OCI-LY7 (cell line): Measurements from ENCODE around the gene HIRIP3. TPM values are rescaled to one million over a fixed set of nuclear protein-coding genes. Genes with fewer than 3 reads are reported as not detected.

ENCODE experiments used
- BruUV-seq: library from RNA; stranded (reverse); fragments of 400-500 nt; replicated peaks from 2 replicates; lab custom pipeline; 2021; lab: Mats Ljungman, UMichigan
- CTCF ChIA-PET: fragments of 300-600 bp; sonication (Branson Sonifier 250); formaldehyde crosslinking; loops from one replicate; lab custom pipeline; 2022; ENCODE audit warnings: antibody characterized with exemption; ENCODE audit not compliant: unreplicated experiment; lab: Charles Lee
- POLR2A ChIA-PET: fragments of 300-600 bp; sonication (Branson Sonifier 250); formaldehyde crosslinking; loops from one replicate; lab custom pipeline; 2022; ENCODE audit warnings: antibody characterized with exemption; lab: Charles Lee
- DNase-seq: peaks from one replicate; pipeline ENCODE4 v3.0.0-alpha.2; 2015; ENCODE audit warnings: low spot score
- H2AFZ ChIP-seq: fragments of 200-600 bp; sonication (generic), shearing (Covaris generic); 2 replicates; pipeline ENCODE4 v1.6.1; 2014; ENCODE audit warnings: mild to moderate bottlenecking, antibody characterized with exemption, low read length, moderate library complexity
- H3K27ac ChIP-seq: fragments of 200-600 bp; sonication (generic); 2 replicates; pipeline ENCODE4 v1.5.1; 2014; ENCODE audit warnings: mixed run types, low read depth, mild to moderate bottlenecking, moderate library complexity, low read length, inconsistent platforms; ENCODE audit not compliant: poor library complexity, severe bottlenecking
- H3K36me3 ChIP-seq: fragments of 200-600 bp; sonication (generic); 2 replicates; pipeline ENCODE4 v1.6.1; 2014; ENCODE audit warnings: mild to moderate bottlenecking, antibody characterized with exemption, low read length, moderate library complexity, mixed read lengths; ENCODE audit not compliant: insufficient read depth
- H3K4me1 ChIP-seq: fragments of 200-600 bp; sonication (generic); 2 replicates; pipeline ENCODE4 v1.5.1; 2014; ENCODE audit warnings: mild to moderate bottlenecking, low read length; ENCODE audit not compliant: insufficient read depth, poor library complexity, severe bottlenecking
- H3K4me2 ChIP-seq: fragments of 200-600 bp; sonication (generic); 2 replicates; pipeline ENCODE4 v1.6.1; 2014; ENCODE audit warnings: mild to moderate bottlenecking, low read length
- H3K4me3 ChIP-seq: fragments of 200-600 bp; sonication (generic); 2 replicates; pipeline ENCODE4 v1.5.1; 2014; ENCODE audit warnings: mild to moderate bottlenecking, low read depth, low read length; ENCODE audit not compliant: poor library complexity, severe bottlenecking
- H3K79me2 ChIP-seq: fragments of 200-600 bp; sonication (generic); 2 replicates; pipeline ENCODE4 v1.6.1; 2016; ENCODE audit warnings: low read depth, mild to moderate bottlenecking, low read length, moderate library complexity, mixed read lengths; ENCODE audit not compliant: insufficient read depth
- H3K9me2 ChIP-seq: fragments of 200-600 bp; sonication (generic); 2 replicates; pipeline ENCODE4 v1.6.1; 2016; ENCODE audit warnings: mild to moderate bottlenecking, low read length, mixed read lengths; ENCODE audit not compliant: insufficient read depth
- H3K9me3 ChIP-seq: fragments of 200-600 bp; sonication (generic); 2 replicates; pipeline ENCODE4 v1.6.1; 2014; ENCODE audit warnings: mild to moderate bottlenecking, mixed run types, low read length, mixed read lengths
- H4K20me1 ChIP-seq: fragments of 200-600 bp; sonication (generic); 2 replicates; pipeline ENCODE4 v1.6.1; 2014; ENCODE audit warnings: mild to moderate bottlenecking, antibody characterized with exemption, low read length, moderate library complexity, mixed read lengths; ENCODE audit not compliant: insufficient read depth
- CTCF ChIP-seq: fragments of 200-600 bp; sonication (generic); conservative IDR thresholded peaks from 2 replicates; pipeline ENCODE4 v1.5.1; 2014; ENCODE audit warnings: mild to moderate bottlenecking, antibody characterized with exemption, low read length, moderate library complexity, mixed read lengths
- EZH2phosphoT487 ChIP-seq: fragments of 200-600 bp; sonication (generic); IDR thresholded peaks from 2 replicates; pipeline ENCODE4 v1.6.1; 2018; ENCODE audit warnings: low read depth, borderline replicate concordance, mild to moderate bottlenecking, mixed run types, antibody characterized with exemption, low read length, moderate library complexity, mixed read lengths
- intact Hi-C: fragments of 100-400 bp; cut with micrococcal nuclease; formaldehyde crosslinking; loops from one replicate; pipeline ENCODE4 v1.10.0; 2022; ENCODE audit not compliant: unreplicated experiment
- total RNA-seq, 2 experiments: library from RNA; depleted of rRNA in 1 of 2; stranded (reverse); fragments of >200 nt in 1 of 2; shearing (Covaris generic) in 1 of 2; gene quantifications; 2 replicates each; pipeline ENCODE4 v1.2.3, GENCODE V29; 2014 to 2022

HIRIP3 gene
- total RNA-seq, 2 experiments from 2014 or later, result 43.2 to 60.4 TPM

DNA sequence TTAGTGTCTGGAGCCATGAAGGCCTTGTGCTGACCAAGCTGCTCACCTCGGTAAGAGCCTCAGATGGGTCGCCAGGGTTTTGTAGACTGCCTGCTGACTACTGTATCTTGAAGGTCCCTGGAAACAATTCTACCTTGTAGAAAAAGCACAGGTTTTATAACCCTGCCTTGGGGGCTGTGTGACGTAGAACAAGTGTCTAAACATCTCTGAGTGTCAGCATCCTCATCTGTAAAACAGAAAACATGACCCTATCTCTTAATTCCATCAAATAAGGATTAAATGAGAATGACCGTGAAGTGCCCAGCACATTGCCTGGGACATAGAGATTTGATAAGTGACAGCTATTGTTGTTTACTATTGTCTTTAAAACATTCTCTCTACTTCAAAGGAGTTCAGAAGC lies 27.2 kb downstream of the HIRIP3 start:
- Histone ChIP-seq H3K4me3 (no peak overlapping the region), H3K79me2 (no peaks in the 10 kb centered on the region), H3K36me3 (peaks cover 48% of the 10 kb centered on the region), H2AFZ (no peak overlapping the region), H3K9me2 (no peaks in the 10 kb centered on the region), H3K9me3 (no peaks in the 10 kb centered on the region), H3K4me1 (peaks cover 8% of the 10 kb centered on the region), H3K4me2 (no peak overlapping the region), H4K20me1 (no peaks in the 10 kb centered on the region), H3K27ac (no peak overlapping the region)
- BruUV-seq, result no TSS peak
- TF ChIP-seq CTCF (no peak), EZH2phosphoT487 (no peak)
- CTCF ChIA-PET, result no interaction called here
- no peak for DNase-seq
- intact Hi-C loops, result no loop called here
- POLR2A ChIA-PET, result no interaction called here

- ChIA-PET CTCF (interaction anchor here (0.6 to 0.9 kb wide), 2 partner anchors 10 to 236 kb away, joined by 3 to 6 read pairs; partner anchors contain the start of gene TAOK2), POLR2A (interaction anchor here (0.6 to 3.4 kb wide), 3 partner anchors 9 to 37 kb away, joined by 3 to 56 read pairs (median 17); partner anchors contain the start of genes KCTD13 and TAOK2)
- no peak for DNase-seq
- no peak overlapping the region for H3K27ac ChIP-seq
- intact Hi-C loops, result no loop called here
- peak overlapping the region; percentile 95 for H3K4me2 ChIP-seq
- no peaks in the 10 kb centered on the region for H4K20me1 ChIP-seq
- no peaks in the 10 kb centered on the region for H3K9me3 ChIP-seq
- H3K4me1 ChIP-seq, result peaks cover 17% of the 10 kb centered on the region
- no peaks in the 10 kb centered on the region for H3K9me2 ChIP-seq
- H3K4me3 ChIP-seq, result peak overlapping the region; percentile 75
- no peak overlapping the region for H2AFZ ChIP-seq
- BruUV-seq, result no TSS peak
- H3K79me2 ChIP-seq, result no peaks in the 10 kb centered on the region
- peaks cover 14% of the 10 kb centered on the region for H3K36me3 ChIP-seq
- TF ChIP-seq EZH2phosphoT487 (no peak), CTCF (no peak)
Observed at GRCh38 chr16:29963021-29963743, 32.2 kb downstream of the HIRIP3 start.
